ENCODE data around the gene CEP85L.

Gene CEP85L

DNA sequence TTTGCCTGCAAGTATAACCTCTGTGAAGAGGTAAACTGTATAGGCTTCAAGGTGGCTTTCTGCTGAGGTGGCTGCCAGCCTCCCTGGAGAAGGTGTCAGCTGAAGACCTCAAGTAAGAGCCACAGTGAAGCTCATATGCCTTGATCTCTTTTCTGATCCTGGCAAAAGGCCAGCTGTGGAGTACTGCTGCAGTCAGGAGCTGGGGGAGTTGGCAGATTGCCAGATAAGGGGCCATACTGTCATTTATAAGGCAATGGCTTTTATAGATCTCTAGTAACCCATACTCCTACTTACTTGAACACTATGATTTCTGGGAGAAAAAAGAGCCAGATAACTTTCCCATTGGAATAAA lies 8.8 kb upstream of the CEP85L start:
- DNase-seq (ENCODE audit: low spot score) = no peak

DNA sequence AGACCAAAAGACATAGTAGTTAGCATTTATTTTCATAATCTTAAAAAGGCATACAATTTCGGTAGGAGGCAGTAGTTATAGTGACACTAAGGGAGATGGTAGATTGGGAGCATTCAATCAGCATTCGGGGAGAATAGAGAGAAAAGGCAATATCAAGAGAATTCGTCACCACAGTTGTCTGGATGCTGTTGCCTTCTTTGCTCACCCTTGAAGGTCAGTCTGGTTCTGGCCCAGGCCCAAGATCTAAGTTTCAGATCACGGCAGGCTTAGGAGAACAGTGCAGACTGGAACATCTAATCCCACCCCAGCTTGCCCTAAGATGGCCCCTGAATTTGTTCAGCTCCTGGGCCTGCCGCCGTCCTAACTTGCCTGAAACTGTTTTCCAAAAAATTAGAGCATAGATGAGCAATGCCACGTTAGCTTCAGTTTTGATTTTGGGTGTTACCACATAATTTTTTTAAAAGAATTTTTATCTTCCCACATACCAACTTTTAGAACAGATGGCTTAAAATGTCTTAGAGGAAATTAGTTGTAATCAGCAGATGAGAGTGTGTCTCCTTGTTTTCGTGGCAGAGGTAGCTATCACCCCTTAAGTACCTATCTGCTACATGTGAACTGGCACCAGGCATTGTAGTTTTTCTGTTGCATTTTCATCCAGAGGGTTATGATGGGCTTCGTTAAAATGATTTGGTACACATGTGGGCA lies 8.3 kb upstream of the CEP85L start:
- no peak for DNase-seq (ENCODE audit: low spot score)

DNA sequence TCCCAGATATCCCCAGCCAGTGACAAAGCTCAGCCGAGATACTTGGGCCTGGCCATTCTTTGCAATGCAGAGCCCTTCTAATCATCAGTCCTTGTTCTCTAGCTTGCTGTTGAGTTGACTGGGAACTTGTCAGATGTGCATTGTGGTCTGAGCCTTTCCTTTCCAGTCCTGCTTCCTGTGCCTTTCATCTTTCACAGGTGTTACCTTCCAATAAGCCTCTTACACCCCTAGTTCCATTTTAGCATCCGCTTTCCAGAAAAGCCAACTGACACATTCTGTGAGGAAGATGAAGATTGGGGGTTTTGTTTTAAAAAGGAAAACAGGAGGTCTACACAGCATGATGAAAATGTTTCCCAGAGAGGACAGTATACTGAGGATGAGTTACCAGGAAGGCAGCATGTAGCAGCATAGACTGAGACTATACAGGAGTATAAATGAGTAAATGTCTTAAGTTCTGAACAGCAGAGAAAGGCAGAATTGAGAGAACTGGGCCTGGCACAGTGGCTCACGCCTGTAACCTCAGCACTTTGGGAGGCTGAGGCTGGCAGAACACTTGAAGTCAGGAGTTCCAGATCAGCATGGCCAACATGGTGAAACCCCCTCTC lies 5.6 kb upstream of the CEP85L start:
- DNase-seq (ENCODE audit: low spot score) = no peak

DNA sequence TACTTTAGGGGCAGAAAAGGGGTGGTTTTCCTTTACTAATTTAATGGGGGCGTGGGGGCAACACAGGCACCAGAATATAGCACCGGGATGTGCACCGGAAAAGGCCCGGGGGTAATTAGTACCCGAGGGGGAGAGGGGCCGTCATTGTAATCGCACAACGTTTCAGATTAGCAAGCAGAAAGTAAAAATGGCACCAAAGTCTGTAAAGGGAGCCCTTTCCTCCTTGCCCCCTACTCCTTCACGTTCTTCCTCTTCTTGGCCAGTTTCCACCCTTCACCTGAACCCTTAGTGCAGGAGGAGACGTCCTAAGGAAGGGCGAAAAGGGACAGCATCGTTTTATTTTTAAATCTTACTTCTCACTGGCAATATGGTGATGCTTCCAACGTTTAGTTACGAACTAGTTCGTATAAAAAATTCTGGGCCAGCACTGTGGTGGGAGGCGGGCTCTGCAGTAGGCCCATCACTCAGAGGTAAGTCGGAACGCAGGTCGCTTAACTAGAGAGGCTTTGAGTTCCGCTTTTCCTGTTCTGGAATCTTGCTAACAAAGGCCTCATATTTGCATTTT lies 742 bp upstream of the CEP85L start:
- no peak for DNase-seq (ENCODE audit: low spot score)

GRCh38 chr6:118650582-118651281 lies 659 bp downstream of the CEP85L start:
- no peak for DNase-seq (ENCODE audit: low spot score)

GRCh38 chr6:118649918-118650581 lies 1.3 kb downstream of the CEP85L start:
- no peak for DNase-seq (ENCODE audit: low spot score)

DNA sequence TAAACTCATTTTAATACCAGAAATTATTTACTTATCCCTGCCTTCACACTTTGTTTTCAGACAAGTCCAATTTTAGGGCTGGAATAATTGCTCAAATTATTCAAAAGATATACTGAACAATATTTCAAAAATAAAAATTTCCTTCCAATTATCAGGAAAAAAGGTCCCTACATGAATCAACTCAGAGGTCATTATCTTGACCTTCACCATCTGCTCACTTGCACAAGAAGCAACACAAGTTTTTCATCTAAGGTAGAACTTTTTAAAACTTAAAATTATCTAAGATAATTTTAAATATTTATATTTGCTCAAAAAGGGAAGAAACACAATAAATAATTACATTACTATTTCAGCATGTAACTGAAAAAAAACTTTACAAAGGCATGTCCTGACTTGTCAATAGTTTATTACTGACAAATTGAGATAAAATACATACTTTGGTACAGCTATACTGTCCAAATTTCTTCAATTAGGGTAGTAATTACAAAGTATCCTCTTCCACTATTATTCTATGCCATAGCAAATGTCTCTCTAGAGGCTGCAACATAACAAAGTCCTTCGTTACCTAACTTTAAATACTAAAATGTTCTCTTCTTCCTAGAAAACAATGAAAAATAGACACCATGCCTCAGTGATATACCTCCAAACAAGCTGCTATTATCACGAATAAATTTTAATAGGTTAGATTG lies 2.4 kb downstream of the CEP85L start:
- no peak for DNase-seq (ENCODE audit: low spot score)

DNA sequence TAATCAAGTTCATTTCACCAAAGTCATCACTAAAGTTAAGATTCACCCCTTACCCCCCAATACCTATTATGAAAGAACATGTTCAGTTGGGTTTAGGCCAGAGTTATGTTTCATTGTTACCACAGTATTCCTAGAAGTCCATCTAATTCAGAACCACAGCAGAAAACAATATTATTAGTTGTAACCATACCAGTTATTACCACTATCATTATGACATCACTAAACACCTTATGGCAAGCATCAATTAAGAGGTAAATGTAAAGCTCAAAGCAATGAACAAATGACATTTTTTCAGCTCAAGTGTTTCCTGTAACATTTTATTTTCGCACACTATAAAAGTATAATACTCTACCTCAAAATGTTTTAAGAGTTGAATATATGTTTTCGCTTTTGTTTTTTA lies 4.4 kb downstream of the CEP85L start:
- DNase-seq (ENCODE audit: low spot score) = no peak

- DNase-seq (ENCODE audit: low spot score) = no peak
These were observed 6.0 kb downstream of the CEP85L start for GRCh38 chr6:118645395-118645794.

DNA sequence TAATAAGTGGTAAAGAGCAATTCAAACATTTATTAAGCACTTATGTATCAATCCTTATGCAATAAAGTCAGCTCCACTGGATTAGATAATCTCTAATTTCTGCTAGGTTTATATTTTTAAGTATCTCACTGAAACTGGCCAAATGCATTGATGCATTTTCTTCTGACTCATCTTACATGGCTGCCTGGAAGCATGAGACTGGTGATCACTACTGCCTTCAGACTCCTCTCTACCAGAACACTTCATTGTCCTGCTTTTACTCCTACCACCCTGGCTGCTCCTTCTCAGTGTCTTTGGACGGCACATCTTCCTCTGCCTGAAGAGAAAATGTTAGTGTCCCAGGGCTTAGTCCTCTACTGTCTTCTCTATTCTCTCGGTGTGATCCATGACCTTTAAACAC lies 7.4 kb downstream of the CEP85L start:
- no peak for DNase-seq (ENCODE audit: low spot score)

DNA sequence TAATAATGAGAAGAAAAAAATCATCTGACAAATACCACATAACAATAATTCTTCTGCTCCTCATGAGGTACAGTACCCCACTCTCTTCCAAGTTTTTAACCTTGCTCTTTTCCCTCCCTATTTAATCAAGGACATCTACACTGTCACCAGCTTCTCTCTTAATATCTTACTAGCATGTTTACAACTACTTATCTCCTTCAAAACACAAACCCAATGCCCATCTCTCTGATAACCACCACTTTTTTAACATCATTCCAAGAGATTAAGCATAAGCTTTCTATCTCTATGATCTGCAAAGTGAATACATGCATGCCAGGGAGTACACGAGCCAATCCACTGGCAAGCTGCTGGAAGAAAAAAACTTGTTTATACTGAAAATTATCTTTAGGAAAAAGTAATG lies 10.3 kb downstream of the CEP85L start:
- no peak for DNase-seq (ENCODE audit: low spot score)

GRCh38 chr6:118639054-118639964 lies 12.1 kb downstream of the CEP85L start:
- DNase-seq (ENCODE audit: low spot score) = no peak

DNA sequence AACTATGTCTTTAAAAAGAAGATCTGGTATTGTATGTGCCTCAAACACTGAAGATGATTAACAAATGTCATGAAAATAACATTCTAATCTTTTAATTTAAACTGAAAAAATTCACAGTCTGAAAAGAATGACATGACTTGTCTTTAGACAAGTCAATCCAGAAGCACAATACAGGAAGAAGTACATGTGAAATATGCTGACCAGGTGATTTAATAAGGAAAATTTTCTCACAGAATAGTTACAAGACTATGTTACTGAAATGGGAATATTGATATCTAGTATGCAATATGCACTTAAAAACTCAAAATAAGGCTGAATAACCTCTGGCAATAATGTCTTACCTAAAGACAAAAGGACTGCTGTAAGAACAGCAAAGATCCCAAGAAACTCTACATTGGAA lies 13.1 kb downstream of the CEP85L start:
- DNase-seq (ENCODE audit: low spot score) = no peak

- DNase-seq (ENCODE audit: low spot score) = no peak
These were observed 15.3 kb downstream of the CEP85L start for GRCh38 chr6:118635909-118636735.

- DNase-seq (ENCODE audit: low spot score) = no peak
These were observed 19.0 kb downstream of the CEP85L start for GRCh38 chr6:118632359-118632758.

GRCh38 chr6:118630923-118631322 lies 20.5 kb downstream of the CEP85L start:
- no peak for DNase-seq (ENCODE audit: low spot score)

DNA sequence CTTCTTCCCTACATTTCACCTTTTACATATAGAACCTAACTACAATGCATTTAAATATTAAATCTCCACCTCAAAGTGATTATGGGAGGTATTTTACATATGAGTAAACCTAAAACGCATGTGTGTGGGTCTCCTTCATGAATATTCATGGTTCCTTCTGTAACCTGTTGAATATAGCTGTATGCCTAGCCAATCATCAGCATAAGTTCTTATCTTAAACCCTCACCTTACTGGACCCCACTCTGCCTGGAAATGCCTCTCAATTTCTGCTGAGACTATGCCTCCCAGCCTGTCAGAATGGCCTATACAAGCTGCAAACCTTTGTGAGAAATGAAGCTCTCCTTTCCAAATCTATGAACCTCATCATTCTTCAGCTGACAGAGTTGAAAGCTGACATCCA lies 21.3 kb downstream of the CEP85L start:
- DNase-seq (ENCODE audit: low spot score) = no peak

GRCh38 chr6:118627724-118628123 lies 23.7 kb downstream of the CEP85L start:
- DNase-seq (ENCODE audit: low spot score) = no peak

GRCh38 chr6:118625833-118626232 lies 25.6 kb downstream of the CEP85L start:
- no peak for DNase-seq (ENCODE audit: low spot score)

DNA sequence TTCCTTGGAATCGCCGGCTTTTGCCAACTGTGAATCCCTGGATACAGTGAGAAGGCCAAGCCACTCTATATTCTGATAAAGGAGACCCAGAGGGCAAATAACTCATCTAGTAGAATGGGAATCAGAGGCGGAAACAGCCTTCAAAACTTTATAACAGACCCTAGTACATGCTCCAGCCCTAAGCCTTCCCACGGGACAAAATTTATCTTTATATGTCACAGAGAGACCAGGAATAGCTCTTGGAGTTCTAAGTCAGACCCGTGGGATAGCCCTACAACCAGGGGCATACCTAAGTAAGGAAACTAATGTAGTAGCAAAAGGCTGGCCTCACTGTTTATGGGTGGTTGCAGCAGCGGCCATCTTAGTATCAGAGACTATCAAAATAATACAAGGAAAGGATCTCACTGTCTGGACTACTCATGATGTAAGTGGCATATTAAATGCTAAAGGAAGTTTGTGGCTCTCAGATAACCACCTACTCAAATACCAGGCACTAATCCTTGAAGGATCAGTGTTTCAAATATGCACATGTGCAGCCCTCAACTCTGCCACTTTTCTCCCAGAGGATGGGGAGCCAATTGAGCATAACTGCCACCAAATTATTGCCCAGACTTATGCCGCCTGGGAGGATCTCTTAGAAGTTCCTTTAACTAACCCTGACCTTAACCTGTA lies 29.5 kb downstream of the CEP85L start:
- no peak for DNase-seq (ENCODE audit: low spot score)

Data from COLO829 (cell line).